ENCODE measurements around the gene CHST14.

CHST14 gene

DNA sequence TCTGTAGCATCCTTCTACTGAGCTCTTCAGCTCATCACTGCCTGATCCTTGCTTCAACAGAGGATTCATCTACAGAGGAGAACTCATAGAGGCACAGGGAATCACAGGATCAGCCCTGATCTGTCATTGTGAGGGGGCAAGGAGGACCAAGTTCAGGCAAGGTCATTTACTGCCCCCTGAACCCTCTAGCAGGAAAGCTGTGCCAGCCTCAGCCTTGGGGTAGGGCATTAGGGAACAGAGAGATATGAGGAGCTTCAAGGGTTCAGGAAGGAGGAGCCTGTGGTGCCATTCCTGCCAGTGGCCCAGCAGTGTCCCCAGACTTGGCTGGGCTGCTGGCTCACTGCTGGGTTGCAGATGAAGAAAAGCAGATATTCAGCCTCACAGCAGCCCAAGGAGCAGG, 8.2 kb downstream of the CHST14 start:
- TF ChIP-seq, protein P1, sequence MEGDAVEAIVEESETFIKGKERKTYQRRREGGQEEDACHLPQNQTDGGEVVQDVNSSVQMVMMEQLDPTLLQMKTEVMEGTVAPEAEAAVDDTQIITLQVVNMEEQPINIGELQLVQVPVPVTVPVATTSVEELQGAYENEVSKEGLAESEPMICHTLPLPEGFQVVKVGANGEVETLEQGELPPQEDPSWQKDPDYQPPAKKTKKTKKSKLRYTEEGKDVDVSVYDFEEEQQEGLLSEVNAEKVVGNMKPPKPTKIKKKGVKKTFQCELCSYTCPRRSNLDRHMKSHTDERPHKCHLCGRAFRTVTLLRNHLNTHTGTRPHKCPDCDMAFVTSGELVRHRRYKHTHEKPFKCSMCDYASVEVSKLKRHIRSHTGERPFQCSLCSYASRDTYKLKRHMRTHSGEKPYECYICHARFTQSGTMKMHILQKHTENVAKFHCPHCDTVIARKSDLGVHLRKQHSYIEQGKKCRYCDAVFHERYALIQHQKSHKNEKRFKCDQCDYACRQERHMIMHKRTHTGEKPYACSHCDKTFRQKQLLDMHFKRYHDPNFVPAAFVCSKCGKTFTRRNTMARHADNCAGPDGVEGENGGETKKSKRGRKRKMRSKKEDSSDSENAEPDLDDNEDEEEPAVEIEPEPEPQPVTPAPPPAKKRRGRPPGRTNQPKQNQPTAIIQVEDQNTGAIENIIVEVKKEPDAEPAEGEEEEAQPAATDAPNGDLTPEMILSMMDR (IDR thresholded peaks at IDR 0.05; ENCODE audit: borderline replicate concordance, insufficient read depth, low read depth, low read length) = no peak
- no peak overlapping the region for H3K4me3 ChIP-seq (ENCODE audit: low read depth, low read length)

DNA sequence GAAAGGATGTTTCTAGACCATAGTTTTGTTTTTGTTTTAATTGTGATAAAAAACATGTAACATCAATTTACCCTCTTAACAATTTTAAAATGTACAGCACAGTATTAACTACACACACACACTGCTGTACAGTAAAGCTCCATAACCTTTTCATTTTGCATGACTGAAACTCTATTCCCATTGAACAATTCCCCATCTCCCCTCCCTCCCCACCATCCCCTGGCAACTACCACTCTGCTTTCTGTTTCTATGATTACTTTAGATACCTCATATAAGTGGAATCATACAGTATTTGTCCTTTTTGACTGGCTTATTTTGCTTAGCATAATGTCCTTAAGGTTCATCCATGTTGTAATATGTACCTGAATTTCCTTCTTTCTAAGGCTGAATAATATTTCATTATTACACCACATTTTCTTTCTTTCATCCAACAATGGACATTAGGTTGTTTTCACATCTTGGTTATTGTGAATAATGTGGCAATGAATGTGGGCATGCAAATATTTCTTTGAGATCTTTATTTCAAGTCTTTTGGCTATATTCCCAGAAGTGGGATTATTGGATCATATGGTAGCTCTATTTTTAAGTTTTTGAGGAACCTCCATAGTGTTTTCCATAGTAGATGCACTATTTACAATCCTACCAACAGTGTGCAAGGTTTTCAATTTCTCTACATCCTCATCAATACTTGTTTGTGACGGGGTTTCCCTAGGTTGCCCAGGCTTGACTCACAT, 10.7 kb downstream of the CHST14 start:
- H3K4me3 ChIP-seq (ENCODE audit: low read depth, low read length) = no peak overlapping the region
- TF ChIP-seq, protein P1 (IDR thresholded peaks at IDR 0.05; ENCODE audit: borderline replicate concordance, insufficient read depth, low read depth, low read length) = no peak

DNA sequence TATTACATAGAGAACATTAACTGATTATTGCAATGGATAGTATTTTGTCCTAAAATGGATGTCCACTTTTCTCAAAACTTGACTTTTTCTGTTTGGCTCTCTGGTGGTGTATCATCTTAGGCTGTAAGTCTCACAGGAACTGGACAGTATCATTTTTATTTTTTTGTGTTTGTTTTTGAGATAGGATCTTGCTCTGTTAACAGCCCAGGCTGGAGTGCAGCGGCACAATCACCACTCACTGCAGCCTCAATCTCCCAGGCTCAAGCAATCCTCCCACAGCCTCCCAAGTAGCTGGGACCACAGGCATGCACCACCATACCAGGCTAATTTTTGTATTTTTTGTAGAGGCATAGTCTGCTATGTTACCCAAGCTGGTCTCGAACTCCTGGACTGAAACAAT, 13.1 kb downstream of the CHST14 start:
- TF ChIP-seq, protein P1 (IDR thresholded peaks at IDR 0.05; ENCODE audit: borderline replicate concordance, insufficient read depth, low read depth, low read length) = no peak
- H3K4me3 ChIP-seq (ENCODE audit: low read depth, low read length) = no peak overlapping the region

DNA sequence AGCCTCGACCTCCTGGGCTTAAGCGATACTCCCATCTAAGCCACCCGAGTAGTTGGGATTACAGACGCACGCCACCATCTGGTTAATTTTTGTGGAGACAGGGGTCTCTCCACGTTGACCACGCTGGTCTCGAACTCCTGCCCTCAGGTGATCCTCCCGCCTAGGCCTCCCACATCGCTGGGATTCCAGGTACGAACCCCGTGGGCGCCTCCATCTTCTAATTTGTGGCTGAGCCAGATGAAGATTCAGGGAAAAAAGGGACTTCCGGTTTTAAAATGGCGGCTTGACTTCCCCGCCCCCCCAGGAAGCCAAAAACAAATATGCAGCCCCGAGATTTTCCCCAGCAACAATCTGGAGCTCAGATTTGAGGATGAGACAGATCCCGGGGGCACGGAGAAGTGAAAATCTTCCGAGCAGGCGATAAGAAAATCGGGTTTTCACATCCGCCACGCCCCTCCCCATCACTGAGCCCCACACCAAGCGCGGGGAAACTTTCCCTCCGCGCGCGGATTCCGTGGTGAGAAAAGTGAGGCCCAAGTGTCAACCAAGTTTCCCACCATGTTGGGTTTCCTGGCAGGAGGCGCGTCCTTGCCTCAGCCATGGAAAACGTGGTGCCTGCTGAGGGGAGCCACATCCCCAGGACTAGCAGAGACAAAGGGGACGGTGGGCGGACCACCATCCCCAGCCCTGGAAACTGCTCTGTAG, 15.4 kb downstream of the CHST14 start:
- no peak overlapping the region for H3K4me3 ChIP-seq (ENCODE audit: low read depth, low read length)
- TF ChIP-seq, protein P1 (IDR thresholded peaks at IDR 0.05; ENCODE audit: borderline replicate concordance, insufficient read depth, low read depth, low read length) = no peak

DNA sequence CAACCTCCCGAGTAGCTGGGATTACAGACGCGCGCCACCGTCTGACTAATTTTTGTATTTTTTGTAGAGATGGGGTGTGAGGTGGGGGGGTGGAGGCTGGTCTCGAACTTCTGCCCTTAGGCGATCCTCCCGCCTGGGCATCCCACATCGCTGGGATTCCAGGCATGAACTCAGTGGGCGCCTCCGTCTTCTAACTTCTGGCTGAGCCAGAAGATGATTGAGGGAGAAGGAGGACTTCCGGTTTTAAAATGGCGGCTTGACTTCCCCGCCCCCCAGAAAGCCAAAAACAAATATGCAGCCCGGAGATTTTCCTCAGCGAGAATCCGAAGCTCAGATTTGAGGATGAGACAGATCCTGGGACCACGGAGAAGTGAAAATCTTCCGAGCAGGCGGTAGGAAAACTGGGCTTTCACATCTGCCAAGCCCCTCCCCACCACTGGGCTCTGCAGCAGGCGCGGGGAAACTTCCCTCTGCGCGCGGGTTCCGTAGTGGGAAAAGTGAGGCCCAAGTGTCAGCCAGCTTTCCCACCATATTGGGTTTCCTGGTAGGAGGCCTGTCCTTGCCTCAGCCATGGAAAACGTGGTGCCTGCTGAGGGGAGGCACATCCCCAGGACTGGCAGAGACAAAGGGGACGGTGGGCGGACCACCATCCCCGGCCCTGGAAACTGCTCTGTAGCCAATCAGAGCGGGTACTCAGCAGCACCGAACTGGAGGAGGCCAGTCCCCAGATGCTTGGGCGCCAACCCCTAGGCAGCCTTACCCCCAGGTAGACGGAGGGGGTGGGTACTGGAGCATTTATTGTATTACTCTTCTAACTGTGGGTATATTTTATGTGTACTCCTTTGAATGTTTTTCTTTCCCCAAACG, 17.3 kb downstream of the CHST14 start:
- H3K4me3 ChIP-seq (ENCODE audit: low read depth, low read length) = no peak overlapping the region
- TF ChIP-seq, protein P1 (IDR thresholded peaks at IDR 0.05; ENCODE audit: borderline replicate concordance, insufficient read depth, low read depth, low read length) = no peak

DNA sequence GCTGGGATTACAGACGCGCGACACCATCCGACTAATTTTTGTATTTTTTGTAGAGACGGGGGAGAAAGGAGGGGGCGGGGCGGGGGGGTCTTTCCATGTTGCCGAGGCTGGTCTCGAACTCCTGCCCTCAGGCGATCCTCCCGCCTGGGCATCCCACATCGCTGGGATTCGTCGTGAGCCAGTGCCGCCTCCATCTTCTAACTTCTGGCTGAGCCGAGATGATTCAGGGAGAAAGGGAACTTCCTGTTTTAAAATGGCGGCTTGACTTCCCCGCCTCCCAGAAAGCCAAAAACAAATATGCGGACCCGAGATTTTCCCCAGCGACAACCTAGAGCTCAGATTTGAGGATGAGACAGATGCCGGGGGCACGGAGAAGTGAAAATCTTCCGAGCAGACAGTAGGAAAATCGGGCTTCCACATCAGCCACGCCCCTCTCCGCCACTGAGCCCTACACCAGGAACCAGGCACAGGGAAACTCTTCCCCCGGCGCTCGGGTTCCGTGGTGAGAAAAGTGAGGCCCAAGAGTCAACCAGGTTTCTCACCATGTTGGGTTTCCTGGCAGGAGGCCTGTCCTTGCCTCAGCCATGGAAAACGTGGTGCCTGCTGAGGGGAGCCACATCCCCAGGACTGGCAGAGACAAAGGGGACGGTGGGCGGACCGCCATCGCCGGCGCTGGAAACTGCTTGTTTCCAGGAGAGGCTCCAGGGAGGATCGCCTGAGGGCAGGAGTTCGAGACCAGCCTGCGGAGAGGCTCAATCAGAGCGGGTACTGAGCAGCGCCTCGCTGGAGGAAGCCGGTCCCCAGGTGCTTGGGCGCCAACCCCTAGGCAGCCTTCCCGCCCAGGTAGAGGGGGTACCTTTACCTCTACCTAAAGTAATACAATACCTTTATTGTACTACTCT, 18.7 kb downstream of the CHST14 start:
- H3K4me3 ChIP-seq (ENCODE audit: low read depth, low read length) = no peak overlapping the region
- TF ChIP-seq, protein P1 (IDR thresholded peaks at IDR 0.05; ENCODE audit: borderline replicate concordance, insufficient read depth, low read depth, low read length) = no peak

Measured in GM12875 (cell line).